Measurements from ENCODE around the gene APMAP. TPM values are rescaled to one million over a fixed set of nuclear protein-coding genes. Genes with fewer than 3 reads are reported as not detected.
A peak's percentile ranks its signal among the peaks of the same experiment; 100 is the strongest.

The APMAP gene
- total and polyA plus RNA-seq, 9 of the 15 experiments (the other 6 are each of a cell fraction or from before 2014, with no cell fraction given), result 6.7 to 18.2 (median 14.4) TPM

DNA sequence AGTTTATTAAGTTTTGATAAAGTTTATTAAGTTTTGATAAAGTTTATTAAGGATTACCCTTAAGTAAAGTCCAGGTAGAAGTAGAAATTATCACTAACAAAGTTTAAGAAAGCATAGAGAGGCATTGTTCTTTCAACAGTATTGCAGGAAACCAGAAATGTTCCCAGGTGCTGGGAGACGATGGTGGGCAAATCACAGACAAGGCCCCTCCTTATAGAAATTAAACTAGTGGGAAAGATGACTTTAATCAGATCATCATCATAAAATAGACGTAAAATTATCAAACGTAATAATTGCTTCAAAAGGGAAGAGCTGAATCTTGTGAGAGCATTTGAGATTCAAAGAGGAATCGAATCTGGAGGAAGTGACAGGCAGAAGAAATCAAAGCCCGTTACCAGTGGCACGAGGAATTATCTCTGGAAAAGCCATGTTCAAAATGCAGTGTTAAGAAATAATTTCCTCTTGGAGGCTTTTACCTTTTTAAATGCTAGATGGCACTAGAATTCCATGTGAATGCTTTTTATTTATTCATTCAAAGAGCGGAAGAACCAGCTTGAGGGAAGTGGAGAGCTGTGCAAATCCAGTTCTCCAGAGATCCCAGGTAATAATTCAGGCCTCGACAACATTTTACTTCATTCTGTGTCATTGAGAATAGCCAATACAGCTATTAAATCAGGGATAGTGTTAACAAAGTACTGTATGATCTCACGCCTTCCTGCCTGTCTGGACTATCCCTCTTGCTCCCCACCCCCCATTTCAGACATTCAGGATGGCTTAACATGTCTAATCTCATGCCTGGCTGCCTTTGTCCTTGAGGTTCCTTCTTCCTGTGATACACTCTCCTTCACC is 1.0 kb upstream of the APMAP start:
- no peak overlapping the region for H3K27ac ChIP-seq (ENCODE audit: extremely low read depth, low read depth, low read length)
- ChIA-PET CTCF (ENCODE audit: low intra/inter-chr PET ratio) (interaction anchor here (0.6 to 3.8 kb wide), 3 partner anchors 71 to 580 kb away, joined by 3 to 34 read pairs (median 3); no protein-coding TSS in a partner anchor), POLR2A (interaction anchor here (0.6 kb wide), 1 partner anchor 1083 kb away, joined by 3 read pairs; no protein-coding TSS in a partner anchor)
- H3K4me3 ChIP-seq, result peak overlapping the region; percentile 86; the same call in 1 of the 2 replicates
- intact Hi-C loops (cut with micrococcal nuclease), result loop anchor here (1.0 to 10.0 kb wide), 4 partner anchors 72 to 401 kb away; partner anchors contain the start of gene ABHD12
- no peaks in the 10 kb centered on the region for H3K9me1 ChIP-seq (ENCODE audit: control insufficient read depth, insufficient read depth, low read length)
- in situ Hi-C loops (cut with MboI), result loop anchor here (5.0 kb wide), 1 partner anchor 69 kb away; no protein-coding TSS in a partner anchor
- no peaks in the 10 kb centered on the region for H3K9me3 ChIP-seq (replicated peaks; ENCODE audit: control insufficient read depth, insufficient read depth, low read depth, low read length)
- peak overlapping the region in 1 of 2 experiments; percentile 77; a peak in 2 of 4 replicates for H3K9ac ChIP-seq (ENCODE audit: insufficient read depth in 1 of 2, low read depth in 2 of 2, low read length in 2 of 2)
- peak overlapping the region; percentile 95 for H2AFZ ChIP-seq (ENCODE audit: low read depth, low read length)
- H3K79me2 ChIP-seq (ENCODE audit: control insufficient read depth, insufficient read depth, low read length), result peaks cover 18% of the 10 kb centered on the region
- no TSS peak for BruUV-seq (replicated peaks)
- H3K27me3 ChIP-seq (ENCODE audit: control insufficient read depth in 2 of 2, insufficient read depth in 2 of 2, low read length in 2 of 2), result peaks cover 0 to 4% of the 10 kb centered on the region in 2 experiments; a peak in 3 of 5 replicates
- H3K36me3 ChIP-seq (ENCODE audit: control insufficient read depth, insufficient read depth, low read length), result peaks cover 5% of the 10 kb centered on the region; the same call in 1 of the 3 replicates
- DNase-seq (ENCODE audit: extremely low read depth in 1 of 4, low spot score in 3 of 4) (peak in 1 of 4 experiments; percentile 6), ATAC-seq (no peak), FAIRE-seq (peak; percentile 57)
- H4K20me1 ChIP-seq (replicated peaks; ENCODE audit: control insufficient read depth, insufficient read depth, low read length), result peaks cover 4% of the 10 kb centered on the region; the same call in 1 of the 2 replicates
- TF ChIP-seq ZNF134 (CRISPR knock-in tag; conservative IDR thresholded peaks at IDR 0.05) (no peak), RAD21 (CRISPR knock-in tag; conservative IDR thresholded peaks at IDR 0.05 in 1 of 2, IDR thresholded peaks at IDR 0.05 in 1 of 2) (peak in 1 of 2 experiments; percentile 21; a peak in 1 of 4 replicates), CTCF (IDR thresholded peaks at IDR 0.05 in 2 of 3, conservative IDR thresholded peaks at IDR 0.05 in 1 of 3; ENCODE audit: insufficient read depth in 2 of 3, low read depth in 1 of 3, low read length in 3 of 3) (peak in 2 of 3 experiments; percentile 15 to 35; a peak in 2 of 6 replicates), ZNF589 (CRISPR knock-in tag; IDR thresholded peaks at IDR 0.05; ENCODE audit: low read depth) (0 out of 2 replicates have a peak, but pooled peaks have one; percentile 14)
- peak overlapping the region; percentile 91 for H3K4me2 ChIP-seq (ENCODE audit: insufficient read depth, low read length)
- WGBS (ENCODE audit: insufficient coverage, low coverage, missing lambda C conversion rate), result 67% methylated on average over 9 of the region's 9 CpGs
- H3K4me1 ChIP-seq (replicated peaks in 1 of 2; ENCODE audit: control insufficient read depth in 2 of 2, insufficient read depth in 2 of 2, low read length in 2 of 2), result peaks cover 10 to 11% of the 10 kb centered on the region in 2 experiments; a peak in 4 of 5 replicates

Measured in K562 (cell line).